Fibroblast of pulmonary artery (primary cell): ENCODE data around the gene FRRS1.
"Not testable (repeated sequence)": the region's sequence is repeated elsewhere in the genome, so short reads cannot be mapped to it uniquely, and the experiment has no call there.

Experiments used
- DNase-seq: peaks from one replicate; pipeline ENCODE4 v3.0.0-alpha.2; 2010; ENCODE audit warnings: low read depth
- H3K4me3 ChIP-seq: replicated peaks from 2 replicates; pipeline ENCODE4 v1.5.1; 2011; ENCODE audit warnings: low read depth, mild to moderate bottlenecking, control low read depth, low read length, moderate library complexity
- CTCF ChIP-seq: IDR thresholded peaks from 2 replicates; pipeline ENCODE4 v1.5.1; 2011; ENCODE audit warnings: mild to moderate bottlenecking, control low read depth, low read length, inconsistent platforms; ENCODE audit errors: missing control alignments

Gene FRRS1

GRCh38 chr1:99766378-99766800, at the start of gene FRRS1:
FRRS1 (minus strand) TSS chr1:99766635; CDS start chr1:99748768, 17,867 bp downstream.
- H3K4me3 ChIP-seq, result peak within 1 kb of the TSS; percentile 64
- DNase-seq, result peak; percentile 78
- no peak for TF ChIP-seq CTCF

GRCh38 chr1:99814373-99814900, 48.0 kb upstream of the FRRS1 start:
- no peak for TF ChIP-seq CTCF
- DNase-seq, result no peak
- H3K4me3 ChIP-seq, result no peak overlapping the region

GRCh38 chr1:99811747-99812146, 45.3 kb upstream of the FRRS1 start:
- no peak for DNase-seq
- H3K4me3 ChIP-seq, result no peak overlapping the region
- TF ChIP-seq CTCF, result no peak

- no peak overlapping the region for H3K4me3 ChIP-seq
- DNase-seq, result no peak
- no peak for TF ChIP-seq CTCF
Observed at GRCh38 chr1:99811075-99811474, 44.6 kb upstream of the FRRS1 start.

GRCh38 chr1:99808391-99809115, 42.1 kb upstream of the FRRS1 start:
- no peak overlapping the region for H3K4me3 ChIP-seq
- DNase-seq, result peak; percentile 97
- TF ChIP-seq CTCF, result peak; percentile 54

GRCh38 chr1:99806882-99807281, 40.4 kb upstream of the FRRS1 start:
- DNase-seq, result no peak
- H3K4me3 ChIP-seq, result no peak overlapping the region
- no peak for TF ChIP-seq CTCF

- no peak overlapping the region for H3K4me3 ChIP-seq
- DNase-seq, result no peak
- no peak for TF ChIP-seq CTCF
Observed at GRCh38 chr1:99801584-99801983, 35.1 kb upstream of the FRRS1 start.

- not testable (repeated sequence) for H3K4me3 ChIP-seq, DNase-seq
Observed at GRCh38 chr1:99793861-99794260, 27.4 kb upstream of the FRRS1 start.
